Vagina (tissue), 2 donors: ENCODE measurements around the gene TXNRD2. TPM values are rescaled to one million over a fixed set of nuclear protein-coding genes. Genes with fewer than 3 reads are reported as not detected.

ENCODE experiments used
- DNase-seq, 2 donors: peaks; one replicate each; pipeline ENCODE4 v3.0.0-alpha.2; 2017; ENCODE audit errors: extremely low spot score in 2 of 2
- H3K27ac ChIP-seq: fragments of 200-600 bp; sonication (generic); one replicate; pipeline ENCODE4 v1.5.1; 2019
- H3K27me3 ChIP-seq: fragments of 200-600 bp; sonication (generic); one replicate; pipeline ENCODE4 v1.5.1; 2019
- H3K36me3 ChIP-seq, 2 donors: fragments of 200-600 bp; sonication (generic); one replicate each; pipeline ENCODE4 v1.5.1; 2017 to 2019
- H3K4me1 ChIP-seq: fragments of 200-600 bp; sonication (generic); one replicate; pipeline ENCODE4 v1.5.1; 2019
- H3K4me3 ChIP-seq, 2 donors: fragments of 200-600 bp; sonication (generic); 1 replicate in 1 of 2; 2 replicates in 1 of 2; pipeline ENCODE4 v1.5.1; 2016 to 2019
- H3K9me3 ChIP-seq: fragments of 200-600 bp; sonication (generic); one replicate; pipeline ENCODE4 v1.5.1; 2019
- CTCF ChIP-seq, 3 experiments: fragments of 450-650 bp in 2 of 3; fragments of 200-600 bp in 1 of 3; sonication (generic) in 1 of 3; IDR thresholded peaks; one replicate each; pipeline ENCODE4 v1.5.1; 2017 to 2019; ENCODE audit warnings: antibody characterized with exemption in 3 of 3, mild to moderate bottlenecking in 2 of 3, moderate library complexity in 2 of 3
- POLR2A ChIP-seq, 2 donors: fragments of 450-650 bp; IDR thresholded peaks; one replicate each; pipeline ENCODE4 v1.6.1; 2017; ENCODE audit warnings: antibody characterized with exemption in 2 of 2, mild to moderate bottlenecking in 2 of 2, moderate library complexity in 2 of 2
- POLR2AphosphoS5 ChIP-seq, 2 donors: sonication (generic); formaldehyde crosslinking; IDR thresholded peaks; one replicate each; pipeline ENCODE4 v1.9.0; 2017; ENCODE audit warnings: antibody characterized with exemption in 2 of 2, mild to moderate bottlenecking in 2 of 2, low read depth in 1 of 2; ENCODE audit not compliant: insufficient read depth in 1 of 2
- intact Hi-C: fragments of 100-400 bp; cut with DNase I; formaldehyde crosslinking; loops from one replicate; pipeline ENCODE4 v1.15.1; 2023
- total RNA-seq: library from RNA; depleted of rRNA; stranded (reverse); fragments of >200 nt; gene quantifications from one replicate; pipeline ENCODE4 v1.2.3, GENCODE V29; 2016

The TXNRD2 gene
- total RNA-seq, 1 donor from 2014 or later = 13.5 TPM

- no peaks in the 10 kb centered on the region for H3K9me3 ChIP-seq
- intact Hi-C loops = no loop called here
- H3K4me1 ChIP-seq = peaks cover 32% of the 10 kb centered on the region
- no peak for DNase-seq
- no peaks in the 10 kb centered on the region for H3K27me3 ChIP-seq
- H3K4me3 ChIP-seq = no peak overlapping the region
- TF ChIP-seq POLR2AphosphoS5 (IDR thresholded peaks at IDR 0.05; ENCODE audit: insufficient read depth in 1 of 2, low read depth in 1 of 2) (no peak), CTCF (IDR thresholded peaks at IDR 0.05) (no peak), POLR2A (IDR thresholded peaks at IDR 0.05) (no peak)
- H3K27ac ChIP-seq = no peak overlapping the region
- peaks cover 0 to 17% of the 10 kb centered on the region in 2 donors for H3K36me3 ChIP-seq
These were observed 41.5 kb upstream of the TXNRD2 start for GRCh38 chr22:19982991-19983578.

DNA sequence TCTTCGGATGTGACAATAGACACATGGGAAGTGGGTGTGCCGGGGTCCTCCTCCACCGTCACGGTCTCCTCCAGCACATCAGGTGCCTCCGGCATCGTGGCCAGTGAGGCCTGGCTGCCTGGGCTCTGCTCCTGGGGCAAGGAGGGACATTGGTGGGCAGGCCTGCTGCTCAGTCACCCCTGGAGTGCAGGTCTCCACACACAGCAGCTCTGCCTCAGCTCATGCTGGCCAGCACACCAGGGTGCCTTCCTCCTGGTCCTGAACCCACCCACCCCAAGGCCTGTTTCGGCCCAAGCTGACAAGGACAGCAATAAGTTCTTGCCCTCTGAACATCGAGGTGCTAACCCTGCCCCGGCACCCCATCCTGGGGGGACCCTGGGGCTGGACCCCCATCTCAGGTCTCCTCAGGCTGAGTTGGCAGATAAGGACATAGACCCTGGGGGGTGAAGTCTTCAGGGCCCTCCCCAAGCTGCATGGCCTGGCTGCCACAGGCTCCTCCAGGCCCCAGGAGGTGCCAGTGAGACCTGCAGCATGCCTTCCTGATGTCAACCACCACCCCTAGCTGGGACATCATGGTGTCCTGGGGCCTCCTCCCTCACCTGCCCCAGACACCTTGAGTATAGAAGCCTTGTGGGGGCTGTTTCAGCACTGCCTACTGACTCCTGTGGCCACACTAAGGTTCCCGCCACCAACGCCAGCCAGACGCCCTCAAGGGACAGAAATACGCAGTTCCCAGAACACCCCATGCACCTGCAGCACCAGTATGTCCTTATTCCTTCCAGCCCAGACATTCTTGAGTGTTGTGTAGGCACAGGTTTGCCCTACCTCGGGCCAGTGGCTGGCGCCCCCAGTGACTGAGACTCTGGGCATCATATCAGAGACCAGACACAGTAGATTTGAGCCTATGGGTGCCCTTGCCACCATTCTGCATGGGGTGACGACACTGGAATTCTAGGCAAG is 40.6 kb upstream of the TXNRD2 start:
- Histone ChIP-seq H3K27me3 (no peaks in the 10 kb centered on the region), H3K27ac (no peak overlapping the region), H3K36me3 (peaks cover 0 to 17% of the 10 kb centered on the region in 2 donors), H3K9me3 (no peaks in the 10 kb centered on the region), H3K4me3 (no peak overlapping the region), H3K4me1 (peaks cover 32% of the 10 kb centered on the region)
- TF ChIP-seq CTCF (IDR thresholded peaks at IDR 0.05) (no peak), POLR2AphosphoS5 (IDR thresholded peaks at IDR 0.05; ENCODE audit: insufficient read depth in 1 of 2, low read depth in 1 of 2) (no peak), POLR2A (IDR thresholded peaks at IDR 0.05) (no peak)
- intact Hi-C loops = no loop called here
- DNase-seq = no peak

DNA sequence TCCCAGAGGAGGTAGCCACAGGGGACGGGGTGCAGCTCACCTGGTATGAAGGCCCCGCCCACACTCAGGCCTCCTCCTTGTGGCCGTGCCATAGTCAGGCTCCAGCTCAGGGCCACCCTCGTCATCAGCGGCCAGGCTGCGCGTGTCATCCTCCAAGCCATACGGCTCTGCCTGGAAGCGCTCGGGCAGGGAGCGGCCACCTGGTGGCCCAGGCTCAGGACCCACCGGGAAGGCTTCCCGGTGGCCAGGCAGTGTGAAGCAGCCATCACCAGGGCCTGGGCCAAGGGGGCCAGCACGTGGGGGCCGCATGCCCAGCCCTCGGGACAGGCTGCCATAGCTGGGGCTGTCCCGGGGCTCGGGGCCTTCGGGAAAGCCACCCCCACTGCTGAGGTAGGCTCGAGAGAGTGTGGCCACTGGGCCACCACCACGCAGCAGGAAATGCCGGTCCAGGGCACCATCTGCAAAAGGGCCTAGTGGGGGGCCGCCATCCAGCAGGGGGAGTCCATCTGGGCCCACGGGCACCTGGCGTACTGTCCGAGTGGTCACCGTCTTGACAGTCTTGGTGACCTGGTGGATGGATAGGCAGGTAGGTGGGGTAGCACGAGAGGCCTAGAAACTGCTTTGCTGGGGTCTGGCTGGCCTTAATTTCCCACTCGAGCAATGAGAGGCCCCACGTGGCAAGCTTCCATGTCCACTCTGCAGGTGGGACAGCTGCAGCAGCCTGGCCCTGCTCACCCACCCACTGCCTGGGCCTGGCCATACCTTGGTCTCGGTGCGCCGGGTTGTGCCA is 39.7 kb upstream of the TXNRD2 start:
- H3K36me3 ChIP-seq = peaks cover 0 to 17% of the 10 kb centered on the region in 2 donors
- no peak overlapping the region for H3K4me3 ChIP-seq
- no peak for DNase-seq
- H3K9me3 ChIP-seq = no peaks in the 10 kb centered on the region
- TF ChIP-seq POLR2AphosphoS5 (IDR thresholded peaks at IDR 0.05; ENCODE audit: insufficient read depth in 1 of 2, low read depth in 1 of 2) = no peak
- intact Hi-C loops = no loop called here
- H3K27ac ChIP-seq = no peak overlapping the region
- peaks cover 28% of the 10 kb centered on the region for H3K4me1 ChIP-seq
- no peaks in the 10 kb centered on the region for H3K27me3 ChIP-seq

DNA sequence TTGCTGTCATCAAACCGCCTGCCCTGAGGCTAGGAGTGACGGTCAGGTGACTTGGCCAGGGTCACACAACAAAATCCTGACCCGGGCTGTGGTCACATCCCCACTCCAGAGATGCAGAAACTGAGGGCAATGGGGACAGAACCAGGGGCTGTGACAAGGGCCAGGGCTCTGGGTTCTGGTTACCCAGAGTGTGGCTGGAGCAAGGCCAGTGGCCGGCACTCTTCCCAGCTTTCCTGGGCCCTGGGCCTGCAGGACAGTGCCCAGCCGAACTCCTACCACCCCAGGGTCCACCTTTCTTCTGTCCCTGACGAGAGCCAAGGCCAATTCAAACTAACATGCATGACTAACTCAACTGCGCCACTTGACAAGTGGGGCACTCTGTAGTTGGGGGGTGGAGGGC is 39.1 kb upstream of the TXNRD2 start:
- Histone ChIP-seq H3K36me3 (peaks cover 0 to 17% of the 10 kb centered on the region in 2 donors), H3K27me3 (no peaks in the 10 kb centered on the region), H3K27ac (no peak overlapping the region), H3K4me3 (no peak overlapping the region), H3K9me3 (no peaks in the 10 kb centered on the region), H3K4me1 (peaks cover 22% of the 10 kb centered on the region)
- no peak for DNase-seq
- intact Hi-C loops = no loop called here
- TF ChIP-seq CTCF (IDR thresholded peaks at IDR 0.05) = no peak
- TF ChIP-seq POLR2AphosphoS5 (IDR thresholded peaks at IDR 0.05; ENCODE audit: insufficient read depth in 1 of 2, low read depth in 1 of 2) = no peak
- TF ChIP-seq POLR2A (IDR thresholded peaks at IDR 0.05) = no peak
